HTR-8/SVneo (cell line): ENCODE results near the gene MEIS2.

Experiments used
- DNase-seq: peaks from one replicate; pipeline ENCODE4 v3.0.0; 2011; ENCODE audit warnings: low spot score, mixed read lengths; ENCODE audit not compliant: insufficient read length
- FAIRE-seq: peaks from 2 replicates; lab custom pipeline; 2011; peaks lifted over from hg19 to GRCh38; lab: Jason Lieb, UNC

The MEIS2 gene

DNA sequence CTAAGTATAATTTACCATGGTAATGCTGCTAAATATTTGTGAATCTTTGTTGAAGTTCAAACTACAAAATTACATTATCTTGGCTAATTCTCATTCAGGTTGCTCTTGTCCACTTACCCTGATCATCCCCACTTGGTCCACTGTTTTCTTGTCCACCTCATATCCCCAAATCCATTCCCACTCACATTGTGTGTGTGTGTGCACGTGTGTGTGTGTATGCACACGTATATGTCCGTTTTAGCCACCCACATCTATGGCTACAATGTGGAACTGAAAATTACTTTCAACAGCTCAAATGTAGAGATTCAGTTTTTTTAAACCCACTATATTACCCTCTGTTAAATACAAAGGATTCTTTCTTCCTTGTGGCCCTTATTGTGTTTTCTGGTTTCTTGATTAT is 15.2 kb upstream of the MEIS2 start:
- FAIRE-seq (peak; percentile 28), DNase-seq (no peak)

DNA sequence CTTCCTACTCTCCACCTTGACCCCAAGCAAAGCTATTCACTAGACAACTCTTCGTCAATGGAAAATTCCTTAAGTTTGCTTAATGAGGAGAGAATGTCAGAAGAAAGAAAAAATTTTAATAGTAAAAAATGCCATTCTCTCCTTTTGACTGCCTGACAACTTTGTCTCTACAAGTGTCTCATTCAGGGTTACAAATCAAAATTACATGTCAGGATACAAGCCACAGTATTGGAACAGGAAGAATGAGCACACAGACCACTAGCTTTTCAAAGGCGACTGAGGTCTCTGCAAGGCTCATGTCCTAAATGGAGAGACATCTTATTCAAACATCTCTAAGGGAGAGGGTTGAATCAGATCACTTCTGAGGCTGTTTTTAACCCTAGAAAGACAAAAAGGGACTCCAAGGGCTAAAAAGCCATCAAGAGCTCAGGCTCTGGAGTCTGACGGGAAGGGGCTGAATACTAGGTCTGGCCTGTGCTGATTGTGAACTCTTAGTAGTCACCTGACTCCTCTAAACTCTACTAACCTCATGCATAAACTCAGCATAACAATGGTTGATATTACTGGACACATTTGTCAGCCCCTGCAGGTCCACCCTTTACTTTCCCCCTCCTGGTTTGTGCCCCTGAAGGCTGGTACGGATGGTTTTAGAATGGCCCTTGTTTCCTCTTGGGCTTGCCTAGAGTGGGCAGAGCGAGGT is 12.8 kb upstream of the MEIS2 start:
- no peak for DNase-seq
- FAIRE-seq = no peak

DNA sequence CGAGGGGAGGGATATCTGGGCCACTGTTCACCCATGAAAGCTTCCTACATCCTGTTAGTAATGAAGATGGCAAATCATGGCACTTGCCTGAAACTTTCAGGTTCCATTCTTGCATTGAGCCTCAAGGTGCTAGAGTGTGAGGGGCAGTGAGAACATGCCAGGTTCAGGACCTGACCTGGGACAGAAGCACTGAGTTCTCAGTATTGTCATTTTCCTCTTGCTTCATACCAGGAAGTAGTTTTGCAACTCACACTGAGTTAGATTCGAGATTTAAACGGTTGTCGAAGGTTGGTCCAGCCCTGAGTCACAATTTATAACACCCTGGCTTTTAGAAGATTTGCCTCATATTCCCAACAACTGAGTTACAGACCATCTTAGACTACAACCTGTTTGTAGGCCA is 11.8 kb upstream of the MEIS2 start:
- DNase-seq (no peak), FAIRE-seq (no peak)

DNA sequence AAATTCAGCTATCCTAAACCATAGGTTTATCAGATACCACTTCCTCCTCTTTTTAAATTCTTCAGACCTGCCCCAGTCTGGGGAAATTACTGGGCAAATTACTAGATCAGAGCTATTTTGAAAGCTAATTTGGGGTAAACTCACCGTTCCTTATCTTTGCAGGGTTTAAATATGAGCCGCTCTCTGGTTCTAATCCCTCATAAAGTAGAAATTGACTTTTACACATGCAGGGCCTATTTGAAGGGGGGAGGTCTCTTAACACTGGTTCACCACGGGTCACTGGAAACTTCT is 11.0 kb upstream of the MEIS2 start:
- no peak for DNase-seq
- no peak for FAIRE-seq

DNA sequence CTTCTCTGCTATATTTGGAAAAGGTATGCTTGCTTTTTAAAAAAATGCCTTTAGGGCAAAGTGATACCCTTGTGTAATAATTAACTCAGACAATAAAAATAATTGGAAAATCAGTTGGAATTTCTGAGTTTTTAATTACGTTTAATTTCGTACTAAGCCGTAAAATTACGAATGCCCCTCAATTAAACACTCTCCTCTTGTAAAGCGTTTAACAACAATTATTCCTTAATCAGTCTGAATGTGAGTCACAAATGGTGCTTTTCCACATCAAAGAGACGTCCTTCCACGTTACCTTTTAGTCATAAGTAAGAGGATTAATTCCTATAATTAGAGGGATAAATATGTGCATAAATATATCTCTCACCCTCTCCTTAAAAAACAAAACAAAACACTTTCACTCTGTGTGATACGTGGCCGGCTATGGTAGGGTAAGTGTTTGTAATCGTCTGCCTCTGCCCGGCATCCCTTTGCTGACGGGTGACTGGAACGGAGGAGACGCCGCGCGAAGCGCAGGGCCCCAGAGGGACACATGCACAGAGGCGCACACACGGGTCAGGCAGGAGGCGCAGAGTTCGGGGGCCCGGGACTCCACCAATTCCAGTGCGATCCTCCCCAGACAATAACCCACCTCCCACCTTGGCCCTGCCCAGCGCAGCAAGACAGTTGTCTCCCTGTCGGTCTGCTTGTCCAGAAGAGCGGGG is 9.7 kb upstream of the MEIS2 start:
- FAIRE-seq (peak; percentile 54), DNase-seq (no peak)

DNA sequence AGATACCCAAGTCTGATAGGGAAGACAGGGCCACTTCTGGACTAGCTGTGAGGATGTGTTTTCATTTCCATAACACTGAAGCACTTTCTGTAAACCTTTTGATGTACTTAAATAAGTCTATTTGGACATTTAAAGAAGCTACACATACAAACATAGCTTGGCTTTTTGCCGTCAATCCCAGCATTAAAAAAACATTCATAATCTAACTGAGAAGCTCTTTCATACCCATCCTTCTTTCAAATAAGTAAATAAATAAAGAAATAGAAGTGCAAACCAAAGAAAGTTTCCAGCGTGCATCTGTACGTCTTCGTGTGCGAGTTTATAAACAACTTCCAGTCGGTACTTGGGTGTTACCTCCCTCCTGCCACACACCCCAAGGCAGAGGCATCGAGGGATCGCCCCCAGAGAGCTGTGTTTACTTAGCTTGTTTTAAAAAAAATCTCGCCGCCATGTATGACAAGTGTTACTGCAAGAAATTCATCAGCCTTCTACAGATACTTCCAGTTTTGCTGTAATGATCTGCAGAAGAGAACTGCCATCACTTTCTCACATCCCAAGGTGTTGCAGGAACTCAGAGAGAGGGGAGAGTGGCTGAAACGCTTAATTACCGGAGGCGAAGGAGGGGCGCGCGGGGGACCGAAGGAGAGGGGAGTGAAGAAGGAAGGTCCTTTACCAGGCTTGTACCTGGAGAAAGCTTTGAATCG is 9.0 kb upstream of the MEIS2 start:
- FAIRE-seq = no peak
- no peak for DNase-seq

DNA sequence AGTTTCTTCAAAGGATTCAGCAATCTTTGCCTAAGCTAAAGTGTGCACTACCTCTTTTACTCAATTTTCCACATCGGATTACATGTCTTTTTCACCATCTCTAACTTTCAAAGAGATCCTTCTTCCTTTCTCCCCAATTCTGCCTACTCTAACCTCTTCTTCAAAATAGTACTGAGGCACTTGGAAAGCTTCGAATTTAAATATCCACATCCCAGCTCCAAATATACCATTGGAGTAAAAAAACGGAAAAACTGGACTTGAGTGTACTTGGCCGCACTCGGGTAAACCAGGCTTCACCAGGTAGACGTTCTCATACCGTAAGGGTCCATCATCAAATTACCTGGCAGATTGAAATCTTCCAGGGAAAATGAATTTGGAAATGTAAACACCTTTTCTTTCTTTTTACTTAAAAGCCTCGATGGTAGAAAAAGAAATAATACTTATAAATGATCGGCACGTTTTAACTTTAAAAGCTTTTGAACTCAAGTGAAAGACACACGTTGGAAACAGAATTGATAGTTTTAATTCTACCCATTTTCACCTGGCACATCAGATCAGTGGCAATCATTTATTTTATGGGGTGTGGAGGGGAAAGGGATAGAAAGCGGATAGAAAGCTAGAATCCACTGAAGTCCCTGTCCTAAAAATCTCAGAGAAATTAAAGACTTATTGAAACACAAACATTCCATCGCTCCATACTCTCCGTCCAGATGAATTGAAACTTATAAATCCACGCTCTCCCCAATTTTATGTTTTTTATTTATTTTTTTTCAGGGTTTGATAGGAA is 8.2 kb upstream of the MEIS2 start:
- FAIRE-seq (no peak), DNase-seq (no peak)

DNA sequence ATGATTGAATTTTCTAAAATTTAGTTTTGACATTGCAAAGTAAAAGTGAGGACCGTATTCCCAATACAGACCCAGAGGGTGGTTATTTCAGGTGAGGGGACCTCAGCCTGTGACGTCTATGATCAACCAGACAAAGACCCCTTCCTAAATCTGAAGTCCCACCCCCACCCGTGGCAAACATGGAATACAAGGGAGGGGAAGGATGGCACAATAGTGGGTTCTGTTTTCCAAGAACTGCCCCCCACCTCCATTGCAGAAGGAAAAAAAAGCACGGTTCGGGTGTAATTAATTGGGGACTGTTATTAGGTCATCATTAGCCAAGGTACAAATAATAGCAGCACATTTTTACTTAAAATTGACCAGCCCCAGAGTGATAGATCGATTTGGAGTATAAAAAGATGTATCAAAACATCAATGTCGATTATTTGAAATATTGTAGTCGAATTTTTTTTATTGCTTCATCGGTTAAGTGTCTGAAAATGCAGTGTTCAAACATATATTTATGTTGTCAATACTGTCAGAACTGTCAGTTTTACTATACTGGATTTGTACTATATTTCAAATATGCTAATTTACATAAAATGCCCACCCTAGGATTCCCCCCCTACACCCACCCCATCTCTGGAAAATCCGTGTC is 7.5 kb upstream of the MEIS2 start:
- FAIRE-seq = no peak

DNA sequence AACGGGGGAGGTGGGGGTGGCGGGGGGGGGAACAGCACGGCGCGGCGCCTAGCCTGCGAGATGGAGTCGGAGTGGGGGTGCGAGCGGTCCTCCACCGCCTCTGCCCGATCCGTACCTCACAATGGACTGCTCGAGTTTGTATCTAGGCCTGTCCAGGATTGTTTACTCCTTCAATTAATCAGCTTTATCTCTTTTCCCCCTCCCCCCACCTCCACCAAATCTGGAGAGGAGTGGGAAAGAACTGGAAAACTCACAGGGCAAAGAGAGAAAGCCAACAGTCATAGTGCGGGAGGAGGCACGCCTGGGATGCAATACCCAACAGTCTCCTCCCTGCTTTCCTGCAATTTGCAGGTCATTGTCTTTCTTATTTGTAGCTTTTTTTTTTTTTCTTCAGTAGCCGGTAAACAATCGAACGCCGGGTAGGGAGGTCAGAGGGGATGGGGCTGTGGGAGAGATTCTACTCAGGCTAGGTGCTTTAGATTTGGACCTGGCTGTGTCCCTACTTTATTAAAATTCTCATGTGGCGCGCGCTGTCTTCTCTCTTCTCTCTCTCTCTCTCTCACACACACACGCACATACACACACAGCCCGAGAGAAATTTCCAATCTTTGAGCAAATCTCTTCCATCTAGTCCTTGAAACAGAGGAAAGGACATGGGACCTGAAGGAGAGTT is 6.9 kb upstream of the MEIS2 start:
- no peak for DNase-seq
- no peak for FAIRE-seq

More for the DNA sequence above, 7.5 kb upstream of the MEIS2 start:
- DNase-seq = no peak

DNA sequence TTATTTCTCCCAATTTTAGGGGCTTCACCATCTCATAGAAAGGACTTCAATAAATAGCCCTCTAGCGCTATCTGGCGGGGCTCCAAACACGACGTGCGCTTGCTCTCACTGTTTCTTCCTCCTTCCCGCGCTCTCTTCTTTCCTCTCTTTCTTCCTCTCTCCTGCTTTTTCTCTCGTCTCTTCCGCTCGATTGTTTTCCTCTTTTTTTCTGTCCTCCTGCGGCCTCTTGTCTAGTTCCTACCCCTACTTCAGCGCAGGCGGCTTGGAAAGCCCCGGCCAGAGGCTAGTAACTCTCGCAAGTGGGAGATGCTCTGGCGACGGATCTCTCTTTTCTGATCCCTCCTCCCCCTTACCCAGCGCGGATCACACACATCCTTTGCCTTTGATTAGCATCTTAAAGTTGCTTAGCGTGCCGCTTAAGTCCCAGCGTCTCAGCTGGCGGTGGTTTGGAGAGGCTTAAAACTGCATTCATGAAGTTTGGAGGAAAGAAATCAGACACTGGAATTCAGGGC is 6.2 kb upstream of the MEIS2 start:
- no peak for DNase-seq
- FAIRE-seq = no peak

DNA sequence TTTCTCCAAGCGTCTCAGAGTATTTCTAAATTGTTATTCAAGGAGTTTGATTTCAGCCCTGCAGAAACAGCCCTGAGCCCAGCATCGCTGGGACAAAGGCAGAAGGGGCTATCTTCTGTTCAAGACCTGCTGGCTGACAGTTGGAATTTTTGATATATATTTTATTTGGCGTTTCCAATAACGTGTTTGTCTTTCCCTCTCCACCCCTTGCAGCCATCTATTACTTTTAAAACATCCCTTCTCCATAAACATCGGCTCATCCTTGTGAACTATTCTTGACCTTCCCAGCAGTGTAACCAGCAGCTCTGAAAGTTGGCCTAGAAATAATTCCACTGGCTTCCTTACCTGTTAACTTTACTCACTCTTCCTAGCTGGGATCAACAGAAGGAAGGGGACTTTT is 5.5 kb upstream of the MEIS2 start:
- FAIRE-seq (no peak), DNase-seq (no peak)

DNA sequence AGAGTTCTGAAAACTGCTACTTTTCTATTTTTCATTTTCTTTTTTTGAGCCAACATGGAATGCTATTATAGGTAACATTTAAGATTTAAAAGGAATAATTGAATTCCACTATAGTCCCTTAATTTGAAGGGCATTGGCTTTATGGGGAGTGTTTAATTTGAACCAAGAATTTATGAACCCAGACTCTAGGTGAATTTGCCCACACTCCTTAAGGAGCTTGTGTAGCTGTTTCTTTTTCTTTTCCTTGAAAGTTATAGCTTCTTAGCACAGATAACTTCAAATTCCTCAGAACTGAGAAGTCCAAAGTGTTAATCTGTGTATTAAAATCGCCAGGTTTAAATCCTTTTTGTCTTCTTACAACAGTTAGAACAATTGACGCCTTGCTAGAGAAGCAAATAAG is 4.7 kb upstream of the MEIS2 start:
- no peak for FAIRE-seq

DNA sequence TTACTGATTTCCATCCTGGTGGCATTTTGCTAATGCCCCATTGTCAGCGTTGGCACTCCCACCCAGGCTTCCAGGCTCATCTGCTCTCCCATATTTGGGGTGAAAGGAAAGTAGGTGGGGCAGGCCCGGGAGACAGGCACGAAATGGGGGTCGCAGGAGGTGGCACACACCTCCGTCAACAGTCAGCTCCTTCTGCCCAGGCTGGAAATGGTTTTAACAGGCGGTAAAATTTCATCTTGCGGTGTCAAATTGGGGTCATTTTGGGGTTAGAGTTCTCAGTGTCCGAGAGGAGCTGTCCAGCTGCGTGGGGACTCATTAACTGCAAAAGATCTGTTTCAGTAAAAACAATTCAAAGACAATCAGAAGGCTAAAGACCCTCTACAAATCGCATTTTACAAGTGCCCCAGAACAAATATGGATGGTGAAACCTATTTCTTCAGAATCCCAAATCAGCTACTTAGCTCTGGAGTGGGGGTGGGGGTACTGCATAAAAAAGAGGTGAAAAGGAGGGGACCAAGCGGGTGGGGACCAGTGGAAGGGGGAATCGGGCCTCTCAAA is 4.2 kb upstream of the MEIS2 start:
- no peak for DNase-seq
- no peak for FAIRE-seq

More for the DNA sequence above, 4.7 kb upstream of the MEIS2 start:
- no peak for DNase-seq

DNA sequence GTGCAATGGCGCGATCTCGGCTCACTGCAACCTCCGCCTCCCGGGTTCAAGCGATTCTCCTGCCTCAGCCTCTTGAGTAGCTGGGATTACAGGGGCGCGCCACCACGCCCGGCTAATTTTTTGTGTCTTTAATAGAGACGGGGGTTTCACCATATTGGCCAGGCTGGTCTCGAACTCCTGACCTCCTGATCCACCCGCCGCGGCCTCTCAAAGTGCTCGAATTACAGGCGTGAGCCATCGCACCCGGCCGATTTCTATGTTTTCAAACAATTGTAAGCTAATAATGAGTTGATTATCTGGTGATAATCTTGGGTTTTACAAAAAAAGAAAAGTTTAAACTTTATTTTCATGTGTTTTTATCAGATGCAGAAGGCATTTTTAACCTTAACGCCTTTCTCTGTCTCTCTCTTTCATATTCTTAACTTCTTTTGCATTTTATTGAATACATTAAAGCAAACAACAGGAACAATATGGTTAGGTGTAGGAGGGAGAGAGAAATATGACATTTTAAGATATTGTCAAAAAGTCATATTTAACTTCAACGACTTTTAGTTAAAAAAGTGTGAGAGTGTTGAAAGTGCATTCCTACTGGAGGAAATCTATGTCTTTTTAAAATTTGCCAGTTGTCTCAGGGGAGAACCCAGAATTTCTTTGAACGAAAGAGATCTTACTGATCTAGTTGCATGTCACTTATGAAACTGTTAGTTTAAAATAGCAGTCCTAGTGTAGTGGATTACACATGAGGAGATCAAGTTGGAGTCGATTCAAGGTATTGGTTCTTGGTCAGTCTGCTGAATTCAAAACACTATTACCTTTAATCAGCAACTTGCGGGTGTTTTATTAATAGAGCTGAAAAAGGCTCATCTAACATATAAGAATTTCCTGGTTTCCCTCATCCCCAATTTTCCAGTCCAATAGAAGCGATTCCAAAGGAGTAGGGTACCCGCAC is 3.4 kb upstream of the MEIS2 start:
- FAIRE-seq (no peak), DNase-seq (no peak)

DNA sequence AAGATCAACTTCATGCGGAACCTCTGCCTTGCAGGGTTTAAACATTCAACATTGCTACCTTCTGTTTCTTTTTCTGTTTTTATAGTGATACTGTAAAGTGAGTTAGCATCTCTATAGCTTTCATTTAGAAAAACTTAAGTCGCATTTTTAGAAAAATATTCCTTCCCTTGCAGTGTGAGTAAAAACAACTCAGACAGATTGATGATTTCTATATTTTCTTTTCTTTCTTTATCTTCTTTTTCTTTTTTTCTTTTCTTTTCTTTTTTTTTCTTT is 2.8 kb upstream of the MEIS2 start:
- no peak for FAIRE-seq
- DNase-seq = no peak

DNA sequence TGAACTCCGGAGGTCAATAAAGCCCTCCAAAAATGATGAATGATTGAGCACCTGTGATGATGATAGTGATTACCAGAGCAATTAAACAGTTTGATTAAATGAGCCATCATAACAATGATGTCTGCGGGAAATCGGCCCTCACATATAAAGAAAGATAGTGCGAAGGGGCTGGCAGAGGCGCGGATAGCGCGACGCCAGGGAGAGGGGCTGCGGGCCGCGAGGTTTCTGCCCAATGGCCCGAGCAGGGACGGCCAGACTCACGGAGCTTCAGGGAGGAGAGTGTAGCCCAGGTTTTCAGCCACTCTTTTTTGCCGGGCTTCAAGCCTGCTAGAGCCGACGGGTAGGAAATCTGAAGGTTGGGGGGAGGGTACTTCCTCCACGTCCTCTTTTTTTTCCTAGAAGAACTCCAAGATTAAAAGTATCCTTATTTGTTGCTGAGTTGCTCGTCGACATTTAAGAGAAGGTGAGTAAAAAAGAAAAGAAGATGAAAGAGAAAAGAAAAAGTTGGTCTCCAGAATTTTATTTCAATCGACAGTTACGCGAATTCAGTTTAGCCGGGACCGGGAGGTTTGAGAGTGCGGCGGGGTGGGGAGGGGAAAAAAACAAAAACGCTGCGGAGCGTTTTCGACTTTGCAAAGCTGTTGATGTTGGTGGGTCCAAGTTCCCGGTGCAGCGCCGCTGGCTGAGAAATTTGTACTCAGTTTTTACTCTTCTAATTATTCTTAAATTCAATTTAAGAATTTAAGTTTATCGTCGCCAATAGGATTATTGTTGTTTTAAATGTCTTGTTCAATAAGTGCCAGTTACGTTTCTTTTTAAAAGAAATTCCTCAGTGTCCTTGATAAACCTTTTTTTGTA is 2.2 kb upstream of the MEIS2 start:
- DNase-seq (no peak), FAIRE-seq (no peak)

DNA sequence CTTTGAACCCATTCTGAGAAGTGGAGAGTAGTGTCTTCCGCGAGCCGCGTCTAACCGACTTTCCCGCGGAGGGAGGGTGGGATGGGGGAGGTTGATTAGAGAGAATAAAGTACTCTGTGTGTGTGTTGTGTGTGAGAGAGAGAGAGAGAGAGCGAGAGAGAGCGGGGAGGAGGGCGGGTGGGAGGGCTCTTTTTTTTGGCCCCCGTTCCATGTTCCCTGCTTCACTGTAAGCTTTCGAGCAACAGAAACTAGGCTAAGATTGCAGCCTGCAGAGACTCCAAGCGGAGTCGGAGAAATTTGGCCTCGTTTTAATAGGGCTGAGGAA is 1.6 kb upstream of the MEIS2 start:
- no peak for DNase-seq
- no peak for FAIRE-seq

DNA sequence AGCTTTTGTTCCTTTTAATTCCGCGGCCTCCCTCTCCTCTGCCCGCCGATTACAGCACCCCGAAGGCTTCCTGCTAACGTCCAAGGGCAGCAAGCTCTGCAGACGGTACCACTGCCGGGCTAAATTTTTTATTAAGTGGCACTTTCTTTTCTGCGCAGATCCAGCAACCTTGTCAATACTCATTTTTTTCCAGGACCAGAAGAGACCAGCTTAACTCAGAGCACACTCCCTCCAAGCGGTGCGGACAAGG is 542 bp upstream of the MEIS2 start:
- FAIRE-seq (no peak), DNase-seq (no peak)
